SW480 (cell line): ENCODE measurements around the gene DDX60.
"Not testable (repeated sequence)": the region's sequence is repeated elsewhere in the genome, so short reads cannot be mapped to it uniquely, and the experiment has no call there.

Source experiments
- DNase-seq: peaks from one replicate; pipeline ENCODE4 v3.0.0-alpha.2; 2016; ENCODE audit warnings: low spot score

DDX60 gene, protein sequence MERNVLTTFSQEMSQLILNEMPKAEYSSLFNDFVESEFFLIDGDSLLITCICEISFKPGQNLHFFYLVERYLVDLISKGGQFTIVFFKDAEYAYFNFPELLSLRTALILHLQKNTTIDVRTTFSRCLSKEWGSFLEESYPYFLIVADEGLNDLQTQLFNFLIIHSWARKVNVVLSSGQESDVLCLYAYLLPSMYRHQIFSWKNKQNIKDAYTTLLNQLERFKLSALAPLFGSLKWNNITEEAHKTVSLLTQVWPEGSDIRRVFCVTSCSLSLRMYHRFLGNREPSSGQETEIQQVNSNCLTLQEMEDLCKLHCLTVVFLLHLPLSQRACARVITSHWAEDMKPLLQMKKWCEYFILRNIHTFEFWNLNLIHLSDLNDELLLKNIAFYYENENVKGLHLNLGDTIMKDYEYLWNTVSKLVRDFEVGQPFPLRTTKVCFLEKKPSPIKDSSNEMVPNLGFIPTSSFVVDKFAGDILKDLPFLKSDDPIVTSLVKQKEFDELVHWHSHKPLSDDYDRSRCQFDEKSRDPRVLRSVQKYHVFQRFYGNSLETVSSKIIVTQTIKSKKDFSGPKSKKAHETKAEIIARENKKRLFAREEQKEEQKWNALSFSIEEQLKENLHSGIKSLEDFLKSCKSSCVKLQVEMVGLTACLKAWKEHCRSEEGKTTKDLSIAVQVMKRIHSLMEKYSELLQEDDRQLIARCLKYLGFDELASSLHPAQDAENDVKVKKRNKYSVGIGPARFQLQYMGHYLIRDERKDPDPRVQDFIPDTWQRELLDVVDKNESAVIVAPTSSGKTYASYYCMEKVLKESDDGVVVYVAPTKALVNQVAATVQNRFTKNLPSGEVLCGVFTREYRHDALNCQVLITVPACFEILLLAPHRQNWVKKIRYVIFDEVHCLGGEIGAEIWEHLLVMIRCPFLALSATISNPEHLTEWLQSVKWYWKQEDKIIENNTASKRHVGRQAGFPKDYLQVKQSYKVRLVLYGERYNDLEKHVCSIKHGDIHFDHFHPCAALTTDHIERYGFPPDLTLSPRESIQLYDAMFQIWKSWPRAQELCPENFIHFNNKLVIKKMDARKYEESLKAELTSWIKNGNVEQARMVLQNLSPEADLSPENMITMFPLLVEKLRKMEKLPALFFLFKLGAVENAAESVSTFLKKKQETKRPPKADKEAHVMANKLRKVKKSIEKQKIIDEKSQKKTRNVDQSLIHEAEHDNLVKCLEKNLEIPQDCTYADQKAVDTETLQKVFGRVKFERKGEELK (N-terminal part only)

GRCh38 chr4:168318266-168318895 is at the start of gene DDX60:
TSS of gene DDX60 (minus strand) at chr4:168318752. CDS start at chr4:168311259, 7,493 bp downstream.
- peak; percentile 79 for DNase-seq

DNA sequence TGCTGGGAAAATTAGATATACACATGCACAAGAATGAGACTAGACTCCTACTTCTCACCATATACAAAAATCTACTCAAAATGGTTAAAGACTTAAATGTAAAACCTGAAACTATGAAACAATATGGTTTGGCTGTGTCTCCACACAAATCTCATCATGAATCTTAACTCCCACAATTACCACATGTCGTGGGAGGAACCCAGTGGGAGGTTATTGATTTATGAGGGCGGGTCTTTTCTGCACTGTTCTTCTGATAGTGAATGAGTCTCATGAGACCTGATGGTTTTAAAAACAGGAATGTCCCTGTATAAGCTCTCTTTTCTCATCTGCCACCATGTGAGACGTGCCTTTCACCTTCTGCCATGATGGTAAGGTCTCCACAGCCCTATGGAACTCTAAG is 48.5 kb upstream of the DDX60 start:
- DNase-seq, result no peak

DNA sequence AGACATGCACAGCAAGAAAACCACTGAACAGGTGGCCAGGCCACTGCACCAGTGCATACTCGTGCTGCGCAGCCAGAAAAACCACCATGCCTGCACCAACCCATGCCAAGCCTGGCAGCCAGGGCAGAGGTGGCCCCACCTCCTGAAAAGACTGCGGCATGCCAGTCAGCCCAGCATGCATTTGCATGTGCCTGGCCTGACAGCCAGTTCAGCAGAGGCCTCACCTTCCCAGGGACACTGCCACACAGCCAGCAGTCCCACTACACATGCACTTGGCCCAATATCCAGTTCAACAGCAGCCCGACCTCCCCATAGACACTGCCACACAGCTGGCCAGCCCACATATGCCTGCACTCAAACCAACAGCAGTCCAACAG is 43.5 kb upstream of the DDX60 start:
- DNase-seq, result no peak

GRCh38 chr4:168361365-168362024 is 42.9 kb upstream of the DDX60 start:
- DNase-seq, result no peak

GRCh38 chr4:168360271-168360670 is 41.7 kb upstream of the DDX60 start:
- DNase-seq, result no peak

DNA sequence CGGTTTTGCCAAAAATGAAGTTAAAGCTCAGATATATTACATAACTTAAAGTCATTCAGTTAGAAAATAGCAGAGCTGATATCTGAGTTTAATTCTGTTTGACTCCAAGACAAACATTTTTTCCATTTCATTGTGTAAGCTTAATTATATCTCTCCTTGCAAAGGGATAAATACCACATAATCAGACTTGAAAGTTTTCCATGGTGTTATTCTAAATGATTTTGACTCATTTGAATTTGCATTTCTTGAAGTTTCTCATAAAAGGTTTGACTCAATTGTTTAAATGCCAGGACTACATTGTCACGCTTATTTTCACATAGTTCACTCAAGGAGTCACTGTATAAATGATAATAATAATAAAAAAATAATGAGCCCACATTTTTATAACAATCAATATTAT is 39.4 kb upstream of the DDX60 start:
- DNase-seq, result no peak

DNA sequence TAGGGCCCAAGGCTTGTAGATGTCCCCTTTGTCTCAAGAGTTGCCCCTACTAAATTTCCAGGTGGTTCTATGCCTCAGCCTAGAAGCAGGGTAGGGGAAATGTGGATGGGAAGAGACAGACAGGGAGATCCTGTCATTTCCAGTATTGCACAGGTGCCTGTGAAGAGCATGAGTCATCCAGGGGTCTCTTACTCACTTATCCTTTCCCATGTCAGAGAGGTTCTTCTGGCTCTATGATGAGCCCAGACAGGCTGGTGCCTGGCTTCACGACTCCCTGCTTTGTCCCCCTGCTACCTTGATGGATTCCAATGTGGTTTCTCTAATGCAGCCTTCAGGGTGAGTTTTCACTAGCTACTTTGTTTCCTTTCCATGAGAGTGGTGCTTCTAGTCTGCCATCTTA is 35.2 kb upstream of the DDX60 start:
- DNase-seq, result peak; percentile 1

GRCh38 chr4:168337550-168337940 is 19.0 kb upstream of the DDX60 start:
- DNase-seq, result no peak

DNA sequence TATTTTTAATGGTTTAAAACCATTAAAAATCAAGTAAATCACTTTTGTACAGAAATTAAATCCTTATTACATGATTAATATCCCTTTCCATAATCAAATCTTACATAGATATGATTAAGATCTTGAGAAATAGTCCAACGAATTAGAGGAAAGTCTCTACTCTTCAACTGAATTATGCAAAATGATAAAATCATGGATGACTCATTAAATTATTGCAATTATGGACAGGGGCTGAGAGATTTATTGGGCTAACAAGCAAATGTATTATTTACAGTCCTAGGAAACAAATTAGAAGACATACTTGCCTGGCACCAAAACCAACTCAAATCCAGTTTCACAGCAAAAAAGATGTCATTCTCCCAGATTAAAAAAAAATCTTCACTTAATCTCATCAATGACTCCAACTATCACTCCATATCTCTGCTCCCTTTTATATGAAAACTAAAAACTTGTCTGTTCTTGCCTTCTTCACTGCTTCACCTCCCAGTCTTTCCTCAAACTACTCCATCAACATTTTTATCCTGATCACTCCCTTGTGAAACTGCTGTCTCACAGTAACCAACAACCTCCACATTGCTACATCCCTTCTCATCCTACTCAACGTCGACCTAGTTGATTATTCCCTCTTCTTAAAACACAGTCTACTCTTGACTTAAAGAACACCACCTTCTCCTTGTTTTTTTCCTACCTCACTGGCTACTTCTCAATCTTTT is 18.4 kb upstream of the DDX60 start:
- no peak for DNase-seq

- DNase-seq, result no peak
Observed at GRCh38 chr4:168335621-168336020, 17.1 kb upstream of the DDX60 start.

GRCh38 chr4:168334053-168334452 is 15.5 kb upstream of the DDX60 start:
- no peak for DNase-seq

- not testable (repeated sequence) for DNase-seq
Observed at GRCh38 chr4:168330575-168330974, 12.0 kb upstream of the DDX60 start.

- DNase-seq, result no peak
Observed at GRCh38 chr4:168325591-168325990, 7.0 kb upstream of the DDX60 start.

- no peak for DNase-seq
Observed at GRCh38 chr4:168321006-168321405, 2.5 kb upstream of the DDX60 start.

DNA sequence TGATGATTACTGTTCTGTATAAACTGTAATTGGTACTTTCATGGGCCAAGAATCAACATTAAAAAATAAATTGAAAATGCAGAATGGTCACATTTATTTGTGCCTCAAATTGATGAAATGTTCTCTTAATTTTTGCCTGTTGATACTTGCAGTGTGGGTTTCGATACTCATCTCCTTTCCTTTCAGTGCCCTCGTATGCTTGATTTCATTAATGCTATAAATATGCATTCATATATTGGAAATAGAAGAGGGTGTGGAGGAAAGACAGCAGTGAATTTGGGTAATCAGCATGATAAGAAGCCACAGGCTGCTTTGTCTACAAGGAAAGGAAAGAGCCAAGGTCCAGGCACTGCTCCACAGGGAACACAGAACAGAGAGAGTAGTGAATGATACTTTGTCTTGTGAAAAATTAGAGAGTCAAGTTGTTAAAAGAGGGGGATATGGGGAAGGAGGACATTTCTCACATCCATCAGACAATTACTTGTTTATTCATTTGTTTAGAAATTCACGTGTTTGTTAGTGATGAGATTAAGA is 1.0 kb upstream of the DDX60 start:
- no peak for DNase-seq

DNA sequence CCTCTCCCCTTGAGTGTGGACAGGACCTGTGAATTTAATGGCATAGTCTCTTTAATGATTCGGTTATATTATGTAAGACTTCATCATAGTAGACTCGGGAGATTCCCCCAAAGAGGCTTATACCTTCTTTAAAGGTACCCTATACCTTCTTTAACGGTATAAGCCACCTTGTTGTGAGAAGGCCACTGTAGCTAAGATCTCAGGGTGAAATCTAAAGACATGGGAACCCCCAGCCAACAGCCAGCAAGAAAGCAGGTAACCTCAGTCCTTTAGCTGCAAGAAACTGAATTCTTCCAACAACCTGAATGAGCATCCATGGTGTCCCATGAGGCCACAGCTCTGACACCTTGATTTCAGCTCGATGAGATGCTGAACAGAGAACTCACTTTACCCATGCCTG is 931 bp downstream of the DDX60 start:
- no peak for DNase-seq

DNA sequence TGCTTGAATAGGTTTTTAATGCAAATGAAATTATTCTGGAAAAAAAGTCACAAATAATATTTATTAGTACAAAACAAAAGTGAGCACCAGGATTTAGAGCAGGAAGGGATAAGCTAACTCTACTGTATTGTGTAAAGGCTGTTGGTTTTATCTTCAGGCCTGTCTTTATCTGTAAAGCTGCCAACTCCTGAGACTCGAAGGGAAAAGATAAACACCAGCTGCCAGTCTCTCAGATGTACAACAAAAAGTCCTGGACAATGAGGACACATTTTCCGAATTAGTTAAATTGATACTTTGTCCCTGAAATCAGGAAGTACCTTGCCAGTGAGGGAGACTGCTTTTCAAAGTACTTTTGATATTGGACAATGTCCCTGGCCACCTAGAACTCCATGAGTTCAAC is 8.8 kb downstream of the DDX60 start:
- DNase-seq, result no peak

DNA sequence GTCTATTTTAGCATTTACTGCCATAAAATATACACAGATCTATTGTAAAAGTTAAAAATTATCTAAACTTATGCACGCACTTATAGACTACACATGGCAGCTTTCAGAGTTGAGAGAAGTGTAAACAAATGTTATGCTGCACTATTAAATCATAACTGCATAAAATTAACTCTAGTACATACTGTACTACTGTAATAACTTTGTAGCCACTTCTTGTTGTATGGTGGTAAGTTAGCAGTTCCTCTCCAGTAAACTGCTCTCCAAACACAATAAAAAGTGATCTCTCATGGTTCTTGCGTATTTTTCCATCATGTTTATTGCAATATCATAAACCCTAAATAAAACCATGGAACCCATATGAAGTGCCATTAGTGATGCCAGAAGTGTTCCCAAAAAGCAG is 9.6 kb downstream of the DDX60 start:
- DNase-seq, result no peak

DNA sequence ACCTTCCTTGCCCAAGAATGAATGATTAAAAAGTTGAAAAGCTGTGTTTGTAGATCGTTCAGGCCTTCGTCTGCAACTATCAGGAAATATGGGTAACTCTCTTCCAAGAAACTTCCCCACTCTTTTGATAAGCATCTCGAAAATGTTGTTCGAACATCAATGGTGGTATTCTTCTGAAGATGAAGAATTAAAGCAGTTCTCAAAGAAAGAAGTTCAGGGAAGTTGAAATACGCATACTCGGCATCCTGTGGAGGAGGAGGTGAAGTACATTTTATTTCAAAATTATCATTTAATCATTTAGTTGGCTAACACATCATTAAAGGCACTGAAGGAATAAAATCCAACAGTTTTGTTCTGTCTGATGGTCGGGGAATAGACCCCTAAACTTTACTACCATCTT is 12.1 kb downstream of the DDX60 start:
- DNase-seq, result no peak

- no peak for DNase-seq
Observed at GRCh38 chr4:168304744-168305459, 13.7 kb downstream of the DDX60 start.
